ELF-1 (cell line): Measurements from ENCODE around the gene EVI5.

Source experiments
- DNase-seq: peaks from one replicate; pipeline ENCODE4 v3.0.0-alpha.2; 2016; ENCODE audit warnings: low read depth, low spot score

Gene EVI5

DNA sequence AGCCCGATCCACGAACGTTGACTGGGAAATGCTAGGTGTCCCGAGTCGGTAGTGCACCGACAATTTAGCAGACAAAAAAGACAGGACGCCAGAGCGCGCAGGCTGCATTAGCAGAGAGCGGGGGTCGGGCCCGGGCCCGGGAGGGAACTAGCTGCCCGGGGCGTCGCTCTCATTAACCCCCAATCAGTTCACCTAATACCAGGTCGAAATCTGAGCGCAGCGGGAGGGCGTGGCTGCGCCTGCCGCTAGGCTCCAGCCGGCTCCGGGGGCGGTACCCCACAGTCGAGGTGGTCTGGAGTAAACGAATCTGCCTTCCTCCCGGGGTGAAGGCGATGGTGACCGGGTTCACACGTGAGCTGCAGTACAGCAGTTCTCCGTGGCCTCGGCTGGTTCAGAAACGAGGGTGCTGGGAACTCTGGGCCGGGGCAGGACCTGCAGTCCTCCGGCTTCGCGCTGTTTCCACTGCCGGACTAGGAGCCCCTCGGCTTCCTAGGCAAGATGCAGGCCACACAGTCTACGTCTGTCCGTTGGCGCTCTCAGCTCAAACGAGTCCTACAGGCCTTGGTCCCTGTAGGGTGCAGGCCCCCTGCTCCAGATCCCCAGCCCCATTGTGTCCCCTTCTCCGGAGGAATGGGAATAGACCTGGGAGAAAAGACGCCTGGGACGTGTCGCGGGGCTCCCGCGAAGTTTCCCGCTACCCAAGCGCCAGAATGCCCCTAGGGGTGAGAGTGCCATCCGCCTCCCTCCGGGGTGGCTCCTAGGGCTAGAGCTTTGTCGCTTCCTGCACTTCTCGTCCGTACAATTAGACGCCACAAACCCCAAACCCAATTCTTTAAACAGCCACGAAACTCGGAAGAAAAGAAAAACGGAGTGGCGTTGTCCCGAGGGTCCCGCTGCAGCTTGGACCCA, 300.2 kb downstream of the EVI5 start:
- DNase-seq = peak; percentile 69

DNA sequence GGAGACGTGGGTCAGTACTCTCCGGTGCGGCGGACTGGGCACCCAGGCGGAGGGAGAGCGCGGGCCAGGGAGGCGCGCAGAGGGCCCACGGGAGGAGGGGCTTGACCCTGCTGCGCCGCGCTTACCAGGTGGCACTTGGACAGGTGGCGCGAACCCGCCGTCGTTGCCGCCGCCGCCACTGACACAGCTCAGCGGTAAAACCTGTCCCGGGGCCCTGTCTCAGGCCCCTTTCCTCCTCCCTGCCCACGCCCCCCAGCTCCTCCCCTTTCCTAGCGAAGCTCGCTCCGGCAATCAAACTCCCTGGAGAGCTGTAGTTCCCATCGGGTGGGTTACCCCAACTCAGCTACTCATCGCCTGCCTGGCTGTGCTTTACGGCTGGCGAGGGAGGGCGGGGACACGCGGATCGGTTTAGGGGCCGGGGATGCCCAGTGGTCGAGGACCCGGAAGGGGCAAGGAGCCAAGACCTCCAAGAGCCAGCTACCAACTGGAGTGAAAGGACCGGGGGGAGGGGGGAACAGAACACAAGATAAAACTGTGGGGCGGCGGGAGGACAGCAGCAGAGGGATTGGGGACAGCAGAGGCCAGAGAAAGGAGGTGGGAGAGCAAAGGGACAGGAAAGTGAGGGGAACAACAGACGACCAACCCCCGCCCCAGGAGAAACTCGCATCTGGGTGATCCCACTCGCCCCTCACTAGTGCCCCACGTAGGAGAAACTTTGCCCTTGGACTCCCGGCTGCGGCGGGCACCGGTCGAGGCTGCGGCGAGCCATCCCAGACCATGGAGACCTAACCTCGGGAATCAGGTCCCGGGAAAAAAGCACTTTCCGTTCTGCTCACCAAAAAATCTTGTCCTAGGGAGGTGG, 301.1 kb downstream of the EVI5 start:
- DNase-seq = peak; percentile 32

DNA sequence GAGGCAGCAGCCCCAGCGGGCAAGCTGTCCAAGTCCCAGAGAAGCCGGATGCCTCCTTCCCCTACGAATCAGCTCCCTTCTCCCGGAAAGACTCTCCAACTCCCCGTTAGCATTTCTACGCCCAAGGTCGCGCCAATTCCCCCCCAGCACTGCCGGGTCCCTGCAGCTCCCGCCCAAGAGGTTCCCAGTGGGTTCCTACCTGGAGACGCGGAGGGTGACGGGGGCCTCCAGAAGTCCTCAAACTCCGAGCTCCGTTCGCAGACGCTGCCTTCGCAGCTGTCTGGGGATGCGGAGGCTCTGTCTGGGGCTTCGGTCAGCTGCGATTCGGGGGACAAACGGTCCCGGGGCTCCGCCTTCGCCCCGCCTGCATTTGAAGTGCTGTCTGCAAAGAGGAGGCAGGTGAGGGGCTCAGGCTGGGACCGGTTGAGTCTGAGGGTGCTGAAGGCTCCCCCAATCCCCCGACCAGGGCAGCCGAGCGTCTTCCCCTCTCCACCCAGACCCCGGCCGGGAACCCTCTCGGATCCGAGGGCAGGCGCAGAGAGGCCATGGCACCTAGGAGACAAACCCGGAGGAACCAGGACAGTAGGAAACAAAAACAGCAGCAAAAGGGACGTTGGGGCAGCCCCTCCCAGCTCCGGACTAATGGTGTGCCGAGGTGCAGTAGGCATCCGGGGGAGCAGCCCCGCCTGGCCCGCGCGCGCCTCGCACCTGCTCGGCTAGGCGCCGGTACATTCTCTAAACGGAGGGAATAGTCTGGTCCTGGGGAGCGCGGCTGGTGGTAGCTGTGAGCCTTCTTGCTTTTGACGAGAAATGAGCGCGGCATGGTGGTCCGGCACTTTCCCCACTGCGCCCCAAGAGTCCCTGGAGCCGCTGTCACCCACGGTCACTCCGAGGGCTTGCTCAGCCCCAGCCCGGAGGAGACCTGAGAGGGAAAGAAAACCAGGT, 302.0 kb downstream of the EVI5 start:
- peak; percentile 56 for DNase-seq

DNA sequence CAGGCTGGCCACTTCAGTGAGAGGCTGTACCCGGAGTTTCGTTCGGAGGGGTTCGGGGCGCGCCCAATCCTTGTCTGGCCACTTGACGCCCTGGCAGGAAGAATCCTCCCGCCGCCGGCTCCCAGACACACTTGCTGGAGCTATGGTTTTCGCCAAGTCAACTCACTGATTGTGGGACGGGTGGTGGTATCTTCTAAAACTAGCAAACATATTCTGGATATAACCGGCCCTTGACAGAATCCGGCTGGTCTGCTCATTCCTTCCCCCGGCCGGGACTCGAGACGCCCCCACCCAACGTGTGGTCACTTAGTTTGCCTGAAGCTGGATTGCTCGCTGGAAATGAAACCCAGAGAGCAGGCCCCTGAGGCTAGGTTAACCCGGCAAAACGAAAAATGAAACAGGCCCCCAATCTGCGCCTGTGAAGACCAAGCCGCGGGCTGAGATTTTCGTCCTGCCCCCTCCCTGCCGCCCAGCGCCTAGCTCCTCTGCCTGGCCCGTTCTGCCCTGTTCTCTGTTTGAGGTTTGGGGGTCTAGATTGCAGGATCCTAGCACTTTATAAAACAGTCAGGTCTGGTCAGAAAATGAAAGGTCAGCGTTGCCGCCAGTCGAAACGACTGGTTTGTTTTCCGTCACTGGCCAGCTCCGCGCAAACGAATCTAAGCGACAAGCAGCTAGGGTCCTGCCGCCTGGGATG, 302.8 kb downstream of the EVI5 start:
- DNase-seq = peak; percentile 55

DNA sequence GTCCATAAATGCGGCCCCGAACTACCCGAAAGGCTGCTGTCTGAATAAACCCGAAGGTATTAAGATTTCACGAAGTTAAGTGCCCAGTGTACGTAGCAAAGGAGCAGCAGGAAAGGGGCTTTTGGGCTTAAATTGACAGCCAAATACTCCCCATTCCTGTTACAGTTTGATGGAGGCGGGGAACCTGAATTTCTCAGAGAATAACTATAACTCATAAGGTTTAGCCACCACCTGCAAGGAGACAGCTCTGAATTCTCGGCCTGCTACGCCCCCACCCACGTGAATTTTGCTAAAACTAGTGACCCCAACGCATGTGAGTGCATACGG, 303.3 kb downstream of the EVI5 start:
- DNase-seq = no peak

DNA sequence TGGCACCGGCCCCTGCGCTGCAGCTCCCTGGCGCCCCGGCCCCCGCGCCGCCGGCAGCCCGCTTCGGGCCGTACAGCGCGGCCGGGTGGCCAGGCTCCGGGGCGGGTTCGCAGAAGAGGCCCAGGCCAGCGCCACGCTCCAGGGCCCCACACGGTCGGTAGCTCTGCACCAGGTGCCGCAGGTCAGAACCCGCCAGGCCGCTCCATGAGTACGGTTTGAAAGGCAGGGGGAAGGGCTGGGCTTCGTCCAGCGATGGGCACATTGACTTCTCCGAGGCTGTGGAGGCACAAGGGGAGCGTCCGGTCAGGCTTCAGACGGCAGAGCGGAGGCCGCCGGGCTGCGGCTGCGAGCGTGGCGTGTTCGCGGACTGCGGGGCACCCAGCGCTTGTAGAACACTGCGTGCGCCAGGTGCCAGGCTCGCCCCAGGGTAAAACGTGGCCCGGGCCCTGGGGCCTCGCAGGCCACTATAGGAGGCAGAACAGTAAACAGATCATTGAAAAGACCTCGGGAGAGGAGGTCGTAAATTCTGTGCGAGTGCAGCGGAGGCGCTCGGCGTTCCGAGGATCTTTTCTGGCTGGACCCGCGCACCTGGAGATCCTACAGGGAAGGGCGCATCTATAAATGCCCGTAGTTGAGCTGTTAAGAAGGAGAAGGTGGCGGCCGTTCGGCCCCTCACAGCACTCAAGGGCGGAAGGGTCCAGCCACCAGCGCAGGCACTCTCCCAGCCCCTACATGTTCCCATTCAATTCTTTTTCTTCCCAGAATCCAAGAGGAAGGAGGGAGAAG, 303.9 kb downstream of the EVI5 start:
- peak; percentile 69 for DNase-seq

DNA sequence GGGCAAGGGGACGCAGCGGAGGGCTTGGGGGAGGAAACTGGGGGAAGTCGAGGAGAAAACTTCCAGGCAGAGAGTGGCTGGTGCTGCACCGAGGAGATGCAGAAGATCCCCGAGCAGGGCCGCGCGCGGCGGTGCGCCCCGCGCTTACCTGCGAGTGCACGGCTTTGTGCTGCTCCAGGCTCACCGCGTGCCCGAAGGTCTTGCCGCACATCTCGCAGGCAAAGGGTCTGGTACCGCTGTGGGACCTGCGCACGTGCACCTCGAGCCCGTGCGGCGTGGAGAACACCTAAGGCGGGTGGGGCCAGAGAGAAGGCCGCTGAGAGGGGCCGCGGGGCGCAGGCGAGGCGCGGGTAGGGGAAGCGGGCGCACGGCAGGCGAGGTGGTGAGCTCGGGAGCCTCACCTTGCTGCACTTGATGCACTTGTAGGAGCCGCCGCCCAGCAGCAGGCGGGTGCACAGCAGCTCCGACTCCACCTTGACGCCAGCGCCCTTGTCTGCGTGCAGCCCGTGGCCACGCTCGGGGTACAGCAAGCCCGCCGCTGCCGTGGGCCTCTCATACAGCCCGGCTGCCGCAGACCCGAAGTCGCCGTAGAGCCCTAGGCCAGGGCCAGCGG, 304.6 kb downstream of the EVI5 start:
- DNase-seq = peak; percentile 64

DNA sequence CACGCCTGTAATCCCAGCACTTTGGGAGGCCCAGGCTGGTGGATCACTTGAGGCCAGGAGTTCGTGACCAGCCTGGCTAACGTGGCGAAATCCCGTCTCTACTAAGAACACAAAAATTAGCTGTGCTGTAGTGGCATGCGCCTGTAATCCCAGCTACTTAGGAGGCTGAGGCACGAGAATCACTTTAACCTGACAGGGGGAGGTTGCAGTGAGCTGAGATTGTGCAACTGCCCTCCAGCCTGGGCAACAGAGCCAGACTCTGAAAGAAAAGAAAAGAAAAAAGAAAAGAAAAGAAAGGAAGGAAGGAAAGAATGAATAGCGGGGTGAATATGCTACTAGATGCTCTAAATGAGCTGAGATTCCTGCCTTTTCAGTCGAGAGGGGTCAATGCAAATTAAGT, 305.3 kb downstream of the EVI5 start:
- no peak for DNase-seq

DNA sequence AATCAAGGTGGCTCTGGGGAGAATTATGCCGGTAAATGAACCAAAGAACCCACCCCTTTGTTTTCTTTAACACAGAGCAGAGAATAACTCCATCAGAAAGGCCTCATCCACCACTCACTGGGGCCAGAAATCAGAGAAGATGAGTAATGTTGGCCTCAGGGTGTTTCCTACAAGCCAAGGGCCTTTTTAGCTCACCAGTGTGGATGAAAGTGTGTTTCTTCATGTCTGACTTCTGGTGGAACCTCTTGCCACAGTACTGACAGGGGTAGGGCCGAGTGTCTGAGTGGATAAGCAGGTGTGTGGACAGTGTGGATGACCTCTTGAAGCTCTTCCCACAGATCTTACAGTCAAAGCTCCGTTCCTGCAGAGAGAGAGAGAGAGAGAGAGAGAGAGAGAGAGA, 306.5 kb downstream of the EVI5 start:
- DNase-seq = peak; percentile 21

DNA sequence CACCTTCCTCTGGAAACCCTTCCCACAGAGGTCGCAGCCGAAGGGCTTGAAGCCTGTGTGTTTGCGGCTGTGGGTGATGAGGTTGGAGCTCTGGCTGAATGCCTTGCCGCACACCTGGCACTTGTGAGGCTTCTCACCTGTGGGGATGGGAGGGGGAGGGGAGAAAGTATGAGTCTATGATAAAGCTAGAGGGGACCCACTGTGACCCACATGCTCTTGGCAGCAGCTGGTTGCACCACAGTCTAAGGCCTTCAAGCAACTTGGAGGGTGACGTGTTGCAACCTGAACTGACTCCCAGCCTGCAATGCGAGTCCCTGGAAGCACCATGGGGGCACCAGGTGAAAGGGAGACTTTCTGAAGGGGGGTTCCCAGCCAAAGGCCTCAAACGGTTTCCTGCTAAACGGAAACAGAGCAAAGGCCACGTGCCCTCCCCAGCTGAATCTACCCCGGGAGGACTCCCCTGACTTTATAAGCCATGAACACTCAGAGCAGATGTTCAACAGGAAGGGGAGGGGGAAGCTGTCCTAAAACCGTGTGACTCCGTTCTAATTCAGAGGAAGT, 308.8 kb downstream of the EVI5 start:
- DNase-seq = no peak

DNA sequence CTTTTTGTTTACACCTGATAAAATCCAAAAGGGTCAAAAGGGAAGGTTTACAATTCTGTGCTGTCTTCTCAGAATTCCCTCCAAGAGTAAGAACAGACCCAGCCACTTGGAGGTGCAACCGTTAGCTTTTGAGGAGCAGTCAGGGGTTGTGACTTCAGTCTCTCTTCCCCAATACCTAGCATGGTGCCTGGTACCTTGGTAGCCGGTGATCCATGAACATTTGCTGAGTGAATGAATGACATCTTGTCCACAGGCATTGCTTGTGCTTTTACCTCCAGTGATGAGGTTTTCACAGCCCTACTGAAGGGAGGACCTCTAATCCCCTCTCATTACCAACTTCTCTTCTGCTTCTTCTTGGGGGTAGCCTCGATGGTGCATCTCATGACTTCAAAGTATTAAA, 309.9 kb downstream of the EVI5 start:
- no peak for DNase-seq

DNA sequence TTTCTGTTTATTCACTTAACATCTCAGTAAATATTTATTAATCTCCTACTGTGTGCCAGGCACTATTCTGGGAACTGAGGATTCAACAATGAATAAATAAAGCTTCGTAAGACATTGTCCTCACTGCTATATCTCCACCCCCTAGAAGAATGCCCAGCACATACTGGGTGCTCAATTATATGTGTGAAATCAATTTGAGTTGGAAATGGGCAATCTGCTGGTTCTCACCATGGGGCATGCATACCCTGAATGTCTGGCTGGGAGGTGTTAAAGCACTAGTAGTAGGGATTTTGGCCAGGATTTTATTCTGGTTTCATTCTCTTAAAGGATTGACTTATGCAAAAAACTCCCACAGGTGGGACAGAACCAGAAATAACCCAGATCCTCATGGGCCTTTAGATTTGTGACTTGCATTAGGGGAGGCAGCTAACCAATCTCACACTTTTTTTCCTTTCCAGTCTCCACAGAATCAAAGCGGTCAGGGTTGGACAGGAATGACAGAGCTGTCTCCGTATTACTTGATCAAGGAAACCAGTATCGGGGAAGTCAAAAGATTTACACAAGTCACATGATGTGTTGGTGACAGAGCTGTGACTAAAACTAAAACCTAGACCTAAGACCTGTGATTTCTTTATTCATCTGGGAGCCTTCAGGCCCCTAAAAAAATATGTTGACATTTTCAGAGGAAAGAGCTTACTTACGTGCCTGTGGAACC, 311.0 kb downstream of the EVI5 start:
- no peak for DNase-seq

DNA sequence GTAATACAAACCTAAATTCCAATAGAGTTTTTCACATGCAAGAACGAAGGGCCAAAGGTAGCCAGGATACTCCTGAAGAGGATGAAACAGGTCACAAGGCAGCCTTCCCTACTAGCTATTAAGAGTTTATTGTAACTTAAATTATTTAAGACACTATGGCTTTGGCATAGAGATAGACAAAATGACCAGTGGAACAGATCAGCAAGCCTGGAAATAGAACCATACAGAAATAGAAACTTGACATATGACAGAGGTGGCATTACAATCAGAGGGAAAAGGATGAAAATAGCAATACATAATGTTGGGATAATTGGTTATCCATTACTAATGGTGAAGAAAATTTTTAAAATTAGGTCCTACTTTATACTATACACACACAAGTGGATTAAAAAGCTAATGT, 314.7 kb downstream of the EVI5 start:
- DNase-seq = no peak

DNA sequence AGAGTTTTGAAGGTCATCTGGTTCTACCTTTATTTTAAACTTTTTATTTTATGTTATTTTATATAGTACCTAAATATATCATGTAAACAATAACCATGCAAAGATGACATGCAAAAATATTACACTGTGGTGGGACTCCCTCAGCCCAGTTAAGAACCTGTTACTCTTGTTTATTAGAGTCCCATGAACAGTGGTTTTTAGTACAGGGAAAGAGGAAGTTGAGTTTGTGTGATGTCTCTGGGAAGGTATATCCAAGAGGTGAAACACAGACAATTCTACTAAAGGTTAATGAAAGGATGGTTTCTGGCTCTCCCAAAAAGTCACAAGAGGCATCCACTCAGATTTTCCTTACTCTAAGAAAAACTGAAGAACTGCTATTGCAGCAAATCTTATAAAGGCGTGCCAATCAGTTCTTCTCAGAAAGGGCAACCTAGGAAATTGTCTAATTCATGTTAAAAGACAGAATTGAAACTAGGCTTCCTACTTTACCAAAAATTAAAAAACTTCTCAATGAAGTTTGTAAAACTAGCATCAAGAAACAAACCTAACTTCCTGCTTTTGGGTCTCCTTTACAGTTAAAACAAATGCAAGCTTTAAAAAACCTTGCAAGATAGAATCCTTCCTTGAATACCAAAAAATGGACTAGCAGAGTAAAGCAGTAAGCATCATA, 318.1 kb downstream of the EVI5 start:
- DNase-seq = no peak

DNA sequence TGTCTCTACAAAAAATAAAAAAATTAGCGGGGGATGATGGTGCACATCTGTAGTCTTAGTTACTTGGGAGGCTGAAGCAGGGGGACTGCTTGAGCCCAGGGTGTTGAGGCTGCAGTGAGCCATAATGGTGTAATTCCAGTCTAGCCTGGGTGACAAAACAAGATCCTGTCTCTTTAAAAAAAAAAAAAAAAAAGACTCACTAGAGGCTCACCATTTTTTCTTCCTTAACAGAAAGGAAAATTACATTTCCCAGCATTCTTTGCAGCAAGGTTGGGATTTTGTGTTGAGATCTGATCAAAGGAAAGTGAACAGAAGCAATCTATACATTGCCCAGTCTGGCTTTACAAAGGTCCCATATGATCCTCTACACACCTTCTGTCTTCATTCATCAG, 319.7 kb downstream of the EVI5 start:
- DNase-seq = no peak

DNA sequence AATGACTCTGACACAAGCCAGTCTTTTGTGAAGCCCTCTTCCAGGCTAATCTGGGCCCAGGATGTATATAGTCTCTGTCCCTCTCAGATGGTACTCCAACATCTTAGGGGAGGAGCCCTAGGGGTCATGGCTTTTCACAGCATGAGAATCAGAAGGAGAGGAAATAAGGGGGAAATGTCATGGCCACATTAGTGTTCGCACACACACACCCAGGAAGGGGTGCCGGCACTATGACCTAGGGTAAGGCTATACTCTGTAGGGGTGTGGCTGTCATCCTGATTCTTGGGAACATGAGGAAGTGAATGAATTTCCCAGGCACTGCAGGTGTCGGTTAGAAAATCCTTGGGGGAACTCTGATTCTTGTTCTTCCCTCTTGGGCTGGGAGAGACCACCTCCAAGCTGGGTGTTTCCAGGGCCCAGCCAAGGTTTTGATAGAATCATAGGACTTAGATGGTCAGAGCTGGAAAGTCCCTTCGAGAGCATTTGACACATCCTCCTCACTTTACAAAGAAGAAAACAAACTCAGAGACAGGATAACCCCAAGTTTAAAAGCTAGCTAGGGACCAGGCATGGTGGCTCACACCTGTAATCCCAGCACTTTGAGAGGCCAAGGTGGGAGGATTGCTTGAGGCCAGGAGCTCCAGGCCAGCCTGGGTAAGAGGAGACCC, 320.2 kb downstream of the EVI5 start:
- no peak for DNase-seq

DNA sequence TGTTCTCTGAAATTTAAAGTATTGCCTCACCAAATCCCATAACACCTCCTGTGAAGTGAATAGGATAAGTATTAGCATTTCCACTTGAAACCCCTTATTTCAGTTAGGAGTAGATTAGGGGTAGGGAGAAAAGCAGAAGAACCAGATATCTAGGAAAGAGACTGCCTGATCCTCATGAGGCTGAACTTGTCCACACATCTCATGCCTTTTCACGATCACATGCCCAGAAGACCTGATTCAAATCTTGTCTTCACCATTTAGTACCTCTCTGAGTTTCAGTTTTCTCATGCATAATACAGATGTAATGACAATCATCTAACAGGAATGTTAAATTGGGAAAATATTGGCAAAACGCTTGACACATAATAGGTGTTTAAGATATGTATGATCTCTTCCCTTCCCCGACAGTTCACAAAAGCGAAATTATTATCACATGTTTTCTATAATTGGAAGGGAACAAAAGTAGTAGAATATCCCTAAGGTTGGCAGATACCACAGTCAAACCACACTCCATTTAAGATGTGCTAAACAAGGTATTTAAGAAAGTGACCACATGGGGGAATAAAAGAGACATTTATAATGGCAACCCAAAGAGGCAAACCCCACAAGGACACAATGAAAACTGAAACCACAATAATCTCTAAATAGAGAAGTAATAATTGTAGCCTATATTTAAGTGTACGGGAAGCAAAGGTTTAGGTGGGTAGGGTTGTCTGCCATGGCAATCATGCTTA, 323.4 kb downstream of the EVI5 start:
- no peak for DNase-seq
